Liver (tissue), 9 donors: ENCODE results near the gene RPS6KA3. TPM values are rescaled to one million over a fixed set of nuclear protein-coding genes. Genes with fewer than 3 reads are reported as not detected.

Experiments
- DNase-seq: peaks from one replicate; pipeline ENCODE4 v3.0.0-alpha.2; 2017; ENCODE audit warnings: low spot score
- H3K27ac ChIP-seq, 2 donors: one replicate each; pipeline ENCODE4 v1.7.0; 2013; ENCODE audit warnings: inconsistent platforms in 2 of 2, low read length in 2 of 2, control low read depth in 1 of 2, low read depth in 1 of 2, mild to moderate bottlenecking in 1 of 2
- H3K27me3 ChIP-seq, 4 donors: one replicate each; pipeline versions ENCODE4 v1.6.1 to v1.7.0; 2013; ENCODE audit warnings: low read length in 3 of 4, inconsistent platforms in 1 of 4, mild to moderate bottlenecking in 1 of 4, moderate library complexity in 1 of 4; ENCODE audit not compliant: control insufficient read depth in 4 of 4, insufficient read depth in 4 of 4
- H3K36me3 ChIP-seq, 4 donors: one replicate each; pipeline versions ENCODE4 v1.6.1 to v1.7.0; 2013; ENCODE audit warnings: low read length in 3 of 4, mild to moderate bottlenecking in 3 of 4, low read depth in 1 of 4, moderate library complexity in 1 of 4; ENCODE audit not compliant: control insufficient read depth in 4 of 4, insufficient read depth in 3 of 4
- H3K4me1 ChIP-seq, 4 donors: one replicate each; pipeline versions ENCODE4 v1.6.1 to v1.7.0; 2013; ENCODE audit warnings: low read length in 3 of 4, mild to moderate bottlenecking in 3 of 4, moderate library complexity in 1 of 4; ENCODE audit not compliant: control insufficient read depth in 4 of 4, insufficient read depth in 4 of 4
- H3K4me3 ChIP-seq, 3 donors: one replicate each; pipeline versions ENCODE4 v1.6.1 to v1.7.0; 2013; ENCODE audit warnings: low read length in 3 of 3, control low read depth in 1 of 3, low read depth in 1 of 3, mild to moderate bottlenecking in 1 of 3
- H3K9ac ChIP-seq, 2 donors: one replicate each; pipeline ENCODE4 v1.7.0; 2013; ENCODE audit warnings: low read length in 2 of 2, mild to moderate bottlenecking in 2 of 2, moderate library complexity in 2 of 2, control low read depth in 1 of 2, low read depth in 1 of 2
- H3K9me3 ChIP-seq, 4 donors: one replicate each; pipeline versions ENCODE4 v1.6.1 to v1.7.0; 2013; ENCODE audit warnings: low read length in 3 of 4; ENCODE audit not compliant: control insufficient read depth in 4 of 4
- ATF3 ChIP-seq: IDR thresholded peaks from 2 replicates; pipeline ENCODE4 v1.6.1; 2016; ENCODE audit warnings: antibody characterized with exemption
- EGR1 ChIP-seq, 2 donors: IDR thresholded peaks; 2 replicates each; pipeline ENCODE4 v1.6.1; 2016 to 2018; ENCODE audit warnings: antibody characterized with exemption in 2 of 2, low read depth in 2 of 2
- FOXA1 ChIP-seq: IDR thresholded peaks from 2 replicates; pipeline ENCODE4 v1.6.1; 2016; ENCODE audit warnings: antibody characterized with exemption
- FOXA2 ChIP-seq: IDR thresholded peaks from 2 replicates; pipeline ENCODE4 v1.6.1; 2016; ENCODE audit warnings: antibody characterized with exemption
- GABPA ChIP-seq, 2 donors: IDR thresholded peaks in 1 of 2; conservative IDR thresholded peaks in 1 of 2; 2 replicates each; pipeline ENCODE4 v1.6.1; 2016; ENCODE audit warnings: antibody characterized with exemption in 2 of 2, mild to moderate bottlenecking in 1 of 2, moderate library complexity in 1 of 2
- HNF4A ChIP-seq, 2 donors: conservative IDR thresholded peaks; 2 replicates each; pipeline ENCODE4 v1.6.1; 2016; ENCODE audit warnings: antibody characterized with exemption in 2 of 2, mild to moderate bottlenecking in 2 of 2
- HNF4G ChIP-seq: IDR thresholded peaks from 2 replicates; pipeline ENCODE4 v1.6.1; 2016; ENCODE audit warnings: antibody characterized with exemption
- JUND ChIP-seq, 2 donors: IDR thresholded peaks; 2 replicates each; pipeline ENCODE4 v1.6.1; 2016; ENCODE audit warnings: antibody characterized with exemption in 2 of 2
- MAX ChIP-seq: IDR thresholded peaks from 2 replicates; pipeline ENCODE4 v1.6.1; 2016; ENCODE audit warnings: antibody characterized with exemption
- NR2F2 ChIP-seq: IDR thresholded peaks from 2 replicates; pipeline ENCODE4 v1.6.1; 2016; ENCODE audit warnings: antibody characterized with exemption
- RAD21 ChIP-seq, 2 donors: IDR thresholded peaks; 2 replicates each; pipeline ENCODE4 v1.6.1; 2016; ENCODE audit warnings: antibody characterized with exemption in 2 of 2, mild to moderate bottlenecking in 2 of 2
- REST ChIP-seq: IDR thresholded peaks from 2 replicates; pipeline ENCODE4 v1.6.1; 2016; ENCODE audit warnings: antibody characterized with exemption, mild to moderate bottlenecking
- RXRA ChIP-seq, 2 donors: IDR thresholded peaks; 2 replicates each; pipeline ENCODE4 v1.6.1; 2017 to 2018; ENCODE audit warnings: antibody characterized with exemption in 2 of 2, mild to moderate bottlenecking in 1 of 2
- SP1 ChIP-seq: IDR thresholded peaks from 2 replicates; pipeline ENCODE4 v1.6.1; 2018; ENCODE audit warnings: antibody characterized with exemption, mild to moderate bottlenecking
- TAF1 ChIP-seq: conservative IDR thresholded peaks from 2 replicates; pipeline ENCODE4 v1.6.1; 2016; ENCODE audit warnings: antibody characterized with exemption, mild to moderate bottlenecking
- YY1 ChIP-seq: IDR thresholded peaks from 2 replicates; pipeline ENCODE4 v1.6.1; 2016; ENCODE audit warnings: antibody characterized with exemption, mild to moderate bottlenecking
- WGBS: extraction: QIAGEN DNeasy Blood & Tissue Kit; methylation state at CpG from one replicate; pipeline ENCODE4 v1.1.7; 2013; 5-methylcytosine and 5-hydroxymethylcytosine counted together
- polyA plus RNA-seq, 2 donors: library from polyadenylated mRNA; stranded (reverse) in 1 of 2; unstranded in 1 of 2; fragments of 200-250 nt in 1 of 2; fragments of >200 nt in 1 of 2; fragmentation: Nextera tagmentation in 1 of 2; extraction: Ambion mirVana in 1 of 2; gene quantifications; one replicate each; pipeline versions ENCODE4 v1.2.1 to v1.2.3, GENCODE V29; 2013 to 2015
- total RNA-seq, 2 donors: library from RNA; depleted of rRNA; stranded (reverse); fragments of >200 nt; gene quantifications; one replicate each; pipeline ENCODE4 v1.2.3, GENCODE V29; 2014
- TF ChIP-seq, protein P1 (sequence below): IDR thresholded peaks from 2 replicates; pipeline ENCODE4 v1.6.1; 2016; ENCODE audit warnings: antibody characterized with exemption
- TF ChIP-seq, protein P2 (sequence below): fragments of 150-350 bp; IDR thresholded peaks from 2 replicates; pipeline ENCODE4 v1.5.1; 2017; ENCODE audit warnings: improper control_type of control experiment, low read depth, low read length; ENCODE audit not compliant: missing input control
- donor health status: healthy.
- donor health status: healthy.
- donor health status: healthy.
- donor health status: healthy.
- donor health status: healthy.

The RPS6KA3 gene
- total and polyA plus RNA-seq, 4 donors, result 11.1 to 69.7 (median 38.8) TPM

GRCh38 chrX:20112022-20112774 is 154.5 kb downstream of the RPS6KA3 start:
- Histone ChIP-seq H3K4me1 (peaks cover 2 to 8% (median 5%) of the 10 kb centered on the region in 4 donors), H3K36me3 (no peaks in the 10 kb centered on the region), H3K27ac (no peak overlapping the region), H3K4me3 (no peak overlapping the region), H3K9me3 (peaks cover 0 to 6% (median 5%) of the 10 kb centered on the region in 4 donors), H3K9ac (no peak overlapping the region), H3K27me3 (peaks cover 0 to 2% (median 0%) of the 10 kb centered on the region in 4 donors)
- TF ChIP-seq REST (no peak), HNF4G (no peak), NR2F2 (no peak), SP1 (no peak), ATF3 (no peak), RAD21 (IDR thresholded peaks at IDR 0.05) (no peak), JUND (IDR thresholded peaks at IDR 0.05) (no peak), GABPA (IDR thresholded peaks at IDR 0.05 in 1 of 2, conservative IDR thresholded peaks at IDR 0.05 in 1 of 2) (no peak), TAF1 (no peak), EGR1 (IDR thresholded peaks at IDR 0.05; ENCODE audit: low read depth in 2 of 2) (no peak), RXRA (IDR thresholded peaks at IDR 0.05) (no peak), FOXA2 (no peak), HNF4A (conservative IDR thresholded peaks at IDR 0.05) (no peak), MAX (no peak), FOXA1 (no peak), YY1 (no peak)
- TF ChIP-seq, protein P1, sequence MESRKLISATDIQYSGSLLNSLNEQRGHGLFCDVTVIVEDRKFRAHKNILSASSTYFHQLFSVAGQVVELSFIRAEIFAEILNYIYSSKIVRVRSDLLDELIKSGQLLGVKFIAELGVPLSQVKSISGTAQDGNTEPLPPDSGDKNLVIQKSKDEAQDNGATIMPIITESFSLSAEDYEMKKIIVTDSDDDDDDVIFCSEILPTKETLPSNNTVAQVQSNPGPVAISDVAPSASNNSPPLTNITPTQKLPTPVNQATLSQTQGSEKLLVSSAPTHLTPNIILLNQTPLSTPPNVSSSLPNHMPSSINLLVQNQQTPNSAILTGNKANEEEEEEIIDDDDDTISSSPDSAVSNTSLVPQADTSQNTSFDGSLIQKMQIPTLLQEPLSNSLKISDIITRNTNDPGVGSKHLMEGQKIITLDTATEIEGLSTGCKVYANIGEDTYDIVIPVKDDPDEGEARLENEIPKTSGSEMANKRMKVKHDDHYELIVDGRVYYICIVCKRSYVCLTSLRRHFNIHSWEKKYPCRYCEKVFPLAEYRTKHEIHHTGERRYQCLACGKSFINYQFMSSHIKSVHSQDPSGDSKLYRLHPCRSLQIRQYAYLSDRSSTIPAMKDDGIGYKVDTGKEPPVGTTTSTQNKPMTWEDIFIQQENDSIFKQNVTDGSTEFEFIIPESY, result no peak
- TF ChIP-seq, protein P2, sequence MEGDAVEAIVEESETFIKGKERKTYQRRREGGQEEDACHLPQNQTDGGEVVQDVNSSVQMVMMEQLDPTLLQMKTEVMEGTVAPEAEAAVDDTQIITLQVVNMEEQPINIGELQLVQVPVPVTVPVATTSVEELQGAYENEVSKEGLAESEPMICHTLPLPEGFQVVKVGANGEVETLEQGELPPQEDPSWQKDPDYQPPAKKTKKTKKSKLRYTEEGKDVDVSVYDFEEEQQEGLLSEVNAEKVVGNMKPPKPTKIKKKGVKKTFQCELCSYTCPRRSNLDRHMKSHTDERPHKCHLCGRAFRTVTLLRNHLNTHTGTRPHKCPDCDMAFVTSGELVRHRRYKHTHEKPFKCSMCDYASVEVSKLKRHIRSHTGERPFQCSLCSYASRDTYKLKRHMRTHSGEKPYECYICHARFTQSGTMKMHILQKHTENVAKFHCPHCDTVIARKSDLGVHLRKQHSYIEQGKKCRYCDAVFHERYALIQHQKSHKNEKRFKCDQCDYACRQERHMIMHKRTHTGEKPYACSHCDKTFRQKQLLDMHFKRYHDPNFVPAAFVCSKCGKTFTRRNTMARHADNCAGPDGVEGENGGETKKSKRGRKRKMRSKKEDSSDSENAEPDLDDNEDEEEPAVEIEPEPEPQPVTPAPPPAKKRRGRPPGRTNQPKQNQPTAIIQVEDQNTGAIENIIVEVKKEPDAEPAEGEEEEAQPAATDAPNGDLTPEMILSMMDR, result no peak
- DNase-seq, result no peak
- 94% methylated on average over 14 of the region's 14 CpGs for WGBS
